Esophagus squamous epithelium (tissue), 4 donors: ENCODE data around the gene MED27.

Experiments
- POLR2A ChIP-seq, 4 donors: fragments of 450-650 bp; IDR thresholded peaks; one replicate each; pipeline ENCODE4 v1.6.1; 2017; ENCODE audit warnings: antibody characterized with exemption in 4 of 4, mild to moderate bottlenecking in 4 of 4, moderate library complexity in 3 of 4
- TF ChIP-seq, protein P1 (sequence below), 6 experiments: fragments of 450-650 bp in 4 of 6; fragments of 200-600 bp in 2 of 6; sonication (generic) in 2 of 6; IDR thresholded peaks; one replicate each; pipeline ENCODE4 v1.5.1; 2016 to 2019; ENCODE audit warnings: antibody characterized with exemption in 6 of 6, mild to moderate bottlenecking in 4 of 6, moderate library complexity in 4 of 6

- TF ChIP-seq, protein P1, sequence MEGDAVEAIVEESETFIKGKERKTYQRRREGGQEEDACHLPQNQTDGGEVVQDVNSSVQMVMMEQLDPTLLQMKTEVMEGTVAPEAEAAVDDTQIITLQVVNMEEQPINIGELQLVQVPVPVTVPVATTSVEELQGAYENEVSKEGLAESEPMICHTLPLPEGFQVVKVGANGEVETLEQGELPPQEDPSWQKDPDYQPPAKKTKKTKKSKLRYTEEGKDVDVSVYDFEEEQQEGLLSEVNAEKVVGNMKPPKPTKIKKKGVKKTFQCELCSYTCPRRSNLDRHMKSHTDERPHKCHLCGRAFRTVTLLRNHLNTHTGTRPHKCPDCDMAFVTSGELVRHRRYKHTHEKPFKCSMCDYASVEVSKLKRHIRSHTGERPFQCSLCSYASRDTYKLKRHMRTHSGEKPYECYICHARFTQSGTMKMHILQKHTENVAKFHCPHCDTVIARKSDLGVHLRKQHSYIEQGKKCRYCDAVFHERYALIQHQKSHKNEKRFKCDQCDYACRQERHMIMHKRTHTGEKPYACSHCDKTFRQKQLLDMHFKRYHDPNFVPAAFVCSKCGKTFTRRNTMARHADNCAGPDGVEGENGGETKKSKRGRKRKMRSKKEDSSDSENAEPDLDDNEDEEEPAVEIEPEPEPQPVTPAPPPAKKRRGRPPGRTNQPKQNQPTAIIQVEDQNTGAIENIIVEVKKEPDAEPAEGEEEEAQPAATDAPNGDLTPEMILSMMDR (IDR thresholded peaks at IDR 0.05): no peak
- no peak for TF ChIP-seq POLR2A (IDR thresholded peaks at IDR 0.05)
Observed at GRCh38 chr9:132012704-132013357, 66.8 kb downstream of the MED27 start.
